CD8-positive, alpha-beta memory T cell (primary cell): ENCODE measurements around the gene GABBR2. TPM values are rescaled to one million over a fixed set of nuclear protein-coding genes. Genes with fewer than 3 reads are reported as not detected.

ENCODE experiments used
- CTCF ChIA-PET: fragments of 350-600 bp; sonication (Branson Sonifier 250); formaldehyde crosslinking; loops from one replicate; lab custom pipeline; 2021; ENCODE audit warnings: antibody characterized with exemption; lab: Charles Lee
- POLR2A ChIA-PET: fragments of 350-600 bp; sonication (Branson Sonifier 250); formaldehyde crosslinking; loops from one replicate; lab custom pipeline; 2021; ENCODE audit warnings: antibody characterized with exemption; lab: Charles Lee
- DNase-seq, 5 donors: peaks; one replicate each; pipeline versions ENCODE4 v3.0.0 to v3.0.0-alpha.2; 2020 to 2022; ENCODE audit warnings: mixed read lengths in 1 of 5
- H3K27ac ChIP-seq: one replicate; pipeline ENCODE4 v1.7.0; 2013; ENCODE audit warnings: low read depth, mild to moderate bottlenecking, low read length, moderate library complexity
- H3K27me3 ChIP-seq: 2 replicates; pipeline ENCODE4 v1.7.0; 2013; ENCODE audit warnings: low read length, mild to moderate bottlenecking; ENCODE audit not compliant: insufficient read depth, poor library complexity, severe bottlenecking
- H3K36me3 ChIP-seq: 2 replicates; pipeline ENCODE4 v1.7.0; 2013; ENCODE audit warnings: mild to moderate bottlenecking, low read length, moderate library complexity; ENCODE audit not compliant: insufficient read depth
- H3K4me1 ChIP-seq: 2 replicates; pipeline ENCODE4 v1.7.0; 2013; ENCODE audit warnings: mild to moderate bottlenecking, low read length, moderate library complexity; ENCODE audit not compliant: insufficient read depth
- H3K4me3 ChIP-seq: 2 replicates; pipeline ENCODE4 v1.7.0; 2013; ENCODE audit warnings: mild to moderate bottlenecking, low read length
- H3K9me3 ChIP-seq: 2 replicates; pipeline ENCODE4 v1.7.0; 2013; ENCODE audit warnings: mild to moderate bottlenecking, low read length
- H3K27ac Mint-ChIP-seq, 8 donors: one replicate each; pipeline ENCODE4 v1.8.0; 2020 to 2021; ENCODE audit warnings: mixed read lengths in 8 of 8, mild to moderate bottlenecking in 6 of 8, inconsistent platforms in 3 of 8, moderate library complexity in 3 of 8
- H3K27me3 Mint-ChIP-seq, 2 donors: one replicate each; pipeline ENCODE4 v1.8.0; 2020 to 2021; ENCODE audit warnings: mixed read lengths in 2 of 2, mild to moderate bottlenecking in 1 of 2, moderate library complexity in 1 of 2
- H3K36me3 Mint-ChIP-seq, 3 donors: one replicate each; pipeline ENCODE4 v1.8.0; 2020 to 2021; ENCODE audit warnings: mixed read lengths in 3 of 3, inconsistent platforms in 1 of 3, mild to moderate bottlenecking in 1 of 3
- H3K4me1 Mint-ChIP-seq, 3 donors: one replicate each; pipeline ENCODE4 v1.8.0; 2020 to 2021; ENCODE audit warnings: mixed read lengths in 3 of 3, inconsistent platforms in 1 of 3, mild to moderate bottlenecking in 1 of 3
- H3K4me3 Mint-ChIP-seq, 7 donors: one replicate each; pipeline ENCODE4 v1.8.0; 2020 to 2021; ENCODE audit warnings: mixed read lengths in 7 of 7, mild to moderate bottlenecking in 6 of 7, moderate library complexity in 4 of 7, inconsistent platforms in 2 of 7
- H3K9me3 Mint-ChIP-seq, 5 donors: one replicate each; pipeline ENCODE4 v1.8.0; 2020 to 2022; ENCODE audit warnings: mixed read lengths in 5 of 5, mild to moderate bottlenecking in 3 of 5, moderate library complexity in 2 of 5, inconsistent platforms in 1 of 5
- polyA plus RNA-seq: library from polyadenylated mRNA; unstranded; fragments of 300-500 nt; fragmentation: Illumina TruSeq; gene quantifications from one replicate; pipeline ENCODE4 v1.2.3, GENCODE V29; 2021
- total RNA-seq, 2 experiments: library from RNA; stranded (reverse); gene quantifications; one replicate each; pipeline ENCODE4 v1.2.3, GENCODE V29; 2021

GABBR2 gene
- total and polyA plus RNA-seq, 3 experiments from 2014 or later: not detected

- Mint-ChIP-seq H3K36me3 (no peaks in the 10 kb centered on the region), H3K27me3 (peaks cover 7 to 9% of the 10 kb centered on the region in 2 donors), H3K4me1 (no peaks in the 10 kb centered on the region), H3K27ac (no peak overlapping the region), H3K9me3 (no peaks in the 10 kb centered on the region), H3K4me3 (no peak overlapping the region)
- no peak overlapping the region for H3K27ac ChIP-seq
- no peaks in the 10 kb centered on the region for H3K9me3 ChIP-seq
- ChIA-PET CTCF (no interaction called here), POLR2A (no interaction called here)
- no peak for DNase-seq
- no peaks in the 10 kb centered on the region for H3K4me1 ChIP-seq
- no peaks in the 10 kb centered on the region for H3K27me3 ChIP-seq
- H3K36me3 ChIP-seq: no peaks in the 10 kb centered on the region
- no peak overlapping the region for H3K4me3 ChIP-seq
These were observed 108.1 kb downstream of the GABBR2 start for GRCh38 chr9:98600631-98601030.

- no peak for DNase-seq
- Mint-ChIP-seq H3K4me3 (no peak overlapping the region), H3K4me1 (no peaks in the 10 kb centered on the region), H3K27ac (no peak overlapping the region), H3K9me3 (no peaks in the 10 kb centered on the region), H3K27me3 (peaks cover 9 to 15% of the 10 kb centered on the region in 2 donors), H3K36me3 (no peaks in the 10 kb centered on the region)
- no peak overlapping the region for H3K4me3 ChIP-seq
- ChIA-PET POLR2A (no interaction called here), CTCF (no interaction called here)
- no peaks in the 10 kb centered on the region for H3K4me1 ChIP-seq
- H3K27me3 ChIP-seq: no peaks in the 10 kb centered on the region
- no peaks in the 10 kb centered on the region for H3K36me3 ChIP-seq
- no peak overlapping the region for H3K27ac ChIP-seq
- H3K9me3 ChIP-seq: no peaks in the 10 kb centered on the region
These were observed 109.0 kb downstream of the GABBR2 start for GRCh38 chr9:98599566-98600216.

- Mint-ChIP-seq H3K4me3 (no peak overlapping the region), H3K4me1 (no peaks in the 10 kb centered on the region), H3K9me3 (no peaks in the 10 kb centered on the region), H3K27me3 (peaks cover 6 to 15% of the 10 kb centered on the region in 2 donors), H3K36me3 (no peaks in the 10 kb centered on the region), H3K27ac (no peak overlapping the region)
- Histone ChIP-seq H3K4me1 (no peaks in the 10 kb centered on the region), H3K9me3 (no peaks in the 10 kb centered on the region), H3K4me3 (no peak overlapping the region), H3K27ac (no peak overlapping the region), H3K36me3 (no peaks in the 10 kb centered on the region), H3K27me3 (no peaks in the 10 kb centered on the region)
- DNase-seq: no peak
- ChIA-PET POLR2A (no interaction called here), CTCF (no interaction called here)
These were observed 109.9 kb downstream of the GABBR2 start for GRCh38 chr9:98598861-98599260.

GRCh38 chr9:98597236-98597771, 111.4 kb downstream of the GABBR2 start:
- Mint-ChIP-seq H3K4me3 (no peak overlapping the region), H3K36me3 (no peaks in the 10 kb centered on the region), H3K4me1 (no peaks in the 10 kb centered on the region), H3K27me3 (peaks cover 6 to 15% of the 10 kb centered on the region in 2 donors), H3K27ac (no peak overlapping the region), H3K9me3 (no peaks in the 10 kb centered on the region)
- Histone ChIP-seq H3K36me3 (no peaks in the 10 kb centered on the region), H3K4me3 (no peak overlapping the region), H3K9me3 (no peaks in the 10 kb centered on the region), H3K4me1 (no peaks in the 10 kb centered on the region), H3K27ac (no peak overlapping the region), H3K27me3 (no peaks in the 10 kb centered on the region)
- no peak for DNase-seq
- CTCF ChIA-PET: no interaction called here
- POLR2A ChIA-PET: no interaction called here

GRCh38 chr9:98596486-98596885, 112.2 kb downstream of the GABBR2 start:
- H3K27me3 ChIP-seq: no peaks in the 10 kb centered on the region
- no peak overlapping the region for H3K4me3 Mint-ChIP-seq
- no peaks in the 10 kb centered on the region for H3K36me3 Mint-ChIP-seq
- no peaks in the 10 kb centered on the region for H3K9me3 ChIP-seq
- CTCF ChIA-PET: no interaction called here
- no peak overlapping the region for H3K4me3 ChIP-seq
- POLR2A ChIA-PET: no interaction called here
- no peaks in the 10 kb centered on the region for H3K9me3 Mint-ChIP-seq
- no peak overlapping the region for H3K27ac ChIP-seq
- no peaks in the 10 kb centered on the region for H3K4me1 ChIP-seq
- H3K4me1 Mint-ChIP-seq: no peaks in the 10 kb centered on the region
- no peak overlapping the region for H3K27ac Mint-ChIP-seq
- H3K27me3 Mint-ChIP-seq: peaks cover 6 to 16% of the 10 kb centered on the region in 2 donors
- no peaks in the 10 kb centered on the region for H3K36me3 ChIP-seq
- DNase-seq: no peak

GRCh38 chr9:98594546-98595160, 114.1 kb downstream of the GABBR2 start:
- no peaks in the 10 kb centered on the region for H3K9me3 Mint-ChIP-seq
- Histone ChIP-seq H3K27ac (no peak overlapping the region), H3K4me1 (no peaks in the 10 kb centered on the region), H3K36me3 (no peaks in the 10 kb centered on the region), H3K9me3 (no peaks in the 10 kb centered on the region), H3K27me3 (no peaks in the 10 kb centered on the region), H3K4me3 (no peak overlapping the region)
- no peaks in the 10 kb centered on the region for H3K4me1 Mint-ChIP-seq
- H3K4me3 Mint-ChIP-seq: no peak overlapping the region
- peak overlapping the region in 1 of 8 donors; percentile 17 for H3K27ac Mint-ChIP-seq
- POLR2A ChIA-PET: no interaction called here
- no peak for DNase-seq
- H3K36me3 Mint-ChIP-seq: no peaks in the 10 kb centered on the region
- H3K27me3 Mint-ChIP-seq: peaks cover 12 to 21% of the 10 kb centered on the region in 2 donors
- CTCF ChIA-PET: no interaction called here

- Mint-ChIP-seq H3K4me1 (no peaks in the 10 kb centered on the region), H3K36me3 (no peaks in the 10 kb centered on the region), H3K27me3 (peaks cover 13 to 26% of the 10 kb centered on the region in 2 donors), H3K9me3 (no peaks in the 10 kb centered on the region), H3K4me3 (no peak overlapping the region), H3K27ac (no peak overlapping the region)
- Histone ChIP-seq H3K4me1 (no peaks in the 10 kb centered on the region), H3K27me3 (no peaks in the 10 kb centered on the region), H3K27ac (no peak overlapping the region), H3K4me3 (no peak overlapping the region), H3K36me3 (no peaks in the 10 kb centered on the region), H3K9me3 (no peaks in the 10 kb centered on the region)
- ChIA-PET POLR2A (no interaction called here), CTCF (no interaction called here)
- no peak for DNase-seq
These were observed 115.1 kb downstream of the GABBR2 start for GRCh38 chr9:98593354-98594253.

GRCh38 chr9:98591696-98592095, 117.0 kb downstream of the GABBR2 start:
- H3K4me1 ChIP-seq: no peaks in the 10 kb centered on the region
- H3K36me3 ChIP-seq: no peaks in the 10 kb centered on the region
- Mint-ChIP-seq H3K4me1 (no peaks in the 10 kb centered on the region), H3K27ac (no peak overlapping the region), H3K4me3 (no peak overlapping the region), H3K27me3 (peaks cover 10 to 26% of the 10 kb centered on the region in 2 donors), H3K9me3 (no peaks in the 10 kb centered on the region), H3K36me3 (no peaks in the 10 kb centered on the region)
- H3K9me3 ChIP-seq: no peaks in the 10 kb centered on the region
- POLR2A ChIA-PET: no interaction called here
- CTCF ChIA-PET: no interaction called here
- no peak overlapping the region for H3K27ac ChIP-seq
- DNase-seq: no peak
- H3K27me3 ChIP-seq: no peaks in the 10 kb centered on the region
- H3K4me3 ChIP-seq: no peak overlapping the region
